PC-9 (cell line): Measurements from ENCODE around the gene CTDSP1. TPM values are rescaled to one million over a fixed set of nuclear protein-coding genes. Genes with fewer than 3 reads are reported as not detected.

ENCODE experiments used
- BruUV-seq: library from RNA; stranded (reverse); fragments of 400-500 nt; replicated peaks from 2 replicates; lab custom pipeline; 2021; lab: Mats Ljungman, UMichigan
- CTCF ChIA-PET: fragments of 300-600 bp; sonication (Branson Sonifier 250); formaldehyde crosslinking; loops from one replicate; lab custom pipeline; 2022; ENCODE audit warnings: antibody characterized with exemption; lab: Charles Lee
- POLR2A ChIA-PET: fragments of 300-600 bp; sonication (Branson Sonifier 250); formaldehyde crosslinking; loops from one replicate; lab custom pipeline; 2022; ENCODE audit warnings: antibody characterized with exemption; ENCODE audit not compliant: unreplicated experiment; lab: Charles Lee
- DNase-seq, 2 experiments: peaks; one replicate each; pipeline versions ENCODE4 v3.0.0 to v3.0.0-alpha.2; 2015 to 2022; ENCODE audit warnings: mixed read lengths in 1 of 2
- H2AFZ ChIP-seq: fragments of 200-600 bp; sonication (generic); 2 replicates; pipeline ENCODE4 v1.8.1; 2017; ENCODE audit warnings: antibody characterized with exemption
- H3F3A ChIP-seq: fragments of 200-600 bp; sonication (generic); 2 replicates; pipeline ENCODE4 v1.8.1; 2017; ENCODE audit warnings: antibody characterized with exemption, mild to moderate bottlenecking, low read depth; ENCODE audit not compliant: insufficient read depth
- H3K27ac ChIP-seq: fragments of 200-600 bp; sonication (generic); 2 replicates; pipeline ENCODE4 v1.6.1; 2016; ENCODE audit warnings: mixed run types
- H3K27me3 ChIP-seq: fragments of 200-600 bp; sonication (generic); 2 replicates; pipeline ENCODE4 v1.6.1; 2016; ENCODE audit warnings: low read depth, mixed run types; ENCODE audit not compliant: insufficient read depth
- H3K36me3 ChIP-seq: fragments of 200-600 bp; sonication (generic); 2 replicates; pipeline ENCODE4 v1.6.1; 2016; ENCODE audit warnings: low read depth, mixed run types
- H3K4me1 ChIP-seq: fragments of 200-600 bp; sonication (generic); replicated peaks from 2 replicates; pipeline ENCODE4 v1.6.1; 2016; ENCODE audit warnings: mixed run types; ENCODE audit not compliant: insufficient read depth
- H3K4me2 ChIP-seq: fragments of 200-600 bp; sonication (generic); 2 replicates; pipeline ENCODE4 v1.6.1; 2017; ENCODE audit warnings: mixed run types
- H3K4me3 ChIP-seq: fragments of 200-600 bp; sonication (generic); 2 replicates; pipeline ENCODE4 v1.6.1; 2016; ENCODE audit warnings: mixed run types
- H3K79me2 ChIP-seq: fragments of 200-600 bp; sonication (generic); 2 replicates; pipeline ENCODE4 v1.6.1; 2017; ENCODE audit warnings: low read depth, mixed run types
- H3K9me2 ChIP-seq: fragments of 200-600 bp; sonication (generic); 2 replicates; pipeline ENCODE4 v1.8.1; 2017; ENCODE audit warnings: mild to moderate bottlenecking; ENCODE audit not compliant: insufficient read depth
- H3K9me3 ChIP-seq: fragments of 200-600 bp; sonication (generic); 2 replicates; pipeline ENCODE4 v1.8.1; 2016; ENCODE audit warnings: low read depth; ENCODE audit not compliant: insufficient read depth
- H4K20me1 ChIP-seq: fragments of 200-600 bp; sonication (generic); 2 replicates; pipeline ENCODE4 v1.8.1; 2017; ENCODE audit not compliant: insufficient read depth
- CTCF ChIP-seq: fragments of 200-600 bp; sonication (generic); conservative IDR thresholded peaks from 2 replicates; pipeline ENCODE4 v1.6.1; 2017; ENCODE audit warnings: mixed run types, antibody characterized with exemption, mild to moderate bottlenecking, moderate library complexity
- EZH2 ChIP-seq: fragments of 200-600 bp; sonication (generic); IDR thresholded peaks from 2 replicates; pipeline ENCODE4 v1.8.0; 2017; ENCODE audit warnings: antibody characterized with exemption, low read depth
- intact Hi-C: fragments of 100-400 bp; cut with micrococcal nuclease; formaldehyde crosslinking; loops from one replicate; pipeline ENCODE4 v1.10.0; 2022; ENCODE audit not compliant: unreplicated experiment
- total RNA-seq: library from RNA; stranded (reverse); gene quantifications from 2 replicates; pipeline ENCODE4 v1.2.3, GENCODE V29; 2021

The CTDSP1 gene
- total RNA-seq, 1 experiment from 2014 or later = 61.8 TPM

- Histone ChIP-seq H3K79me2 (peaks cover 40% of the 10 kb centered on the region), H3K9me2 (no peaks in the 10 kb centered on the region), H3K4me2 (peak overlapping the region; percentile 94), H4K20me1 (peaks cover 6% of the 10 kb centered on the region; the same call in 1 of the 2 replicates), H3K9me3 (no peaks in the 10 kb centered on the region), H2AFZ (peak overlapping the region; percentile 77), H3K4me1 (peaks cover 22% of the 10 kb centered on the region), H3K27me3 (no peaks in the 10 kb centered on the region), H3K4me3 (peak overlapping the region; percentile 89), H3K27ac (peak overlapping the region; percentile 79), H3F3A (peaks cover 19% of the 10 kb centered on the region; the same call in 1 of the 2 replicates), H3K36me3 (no peaks in the 10 kb centered on the region)
- no peak for TF ChIP-seq EZH2
- TF ChIP-seq CTCF = no peak
- CTCF ChIA-PET = no interaction called here
- BruUV-seq = TSS peak; percentile 72
- intact Hi-C loops = loop anchor here (5.0 kb wide), 4 partner anchors 41 to 611 kb away; partner anchors contain the start of genes CATIP and CXCR1
- POLR2A ChIA-PET = no interaction called here
- peak; percentile 48 to 63 for DNase-seq
Observed at GRCh38 chr2:218398437-218399390, 954 bp upstream of the CTDSP1 start.

- H3K4me2 ChIP-seq = peak overlapping the region; percentile 82
- peaks cover 40% of the 10 kb centered on the region for H3K79me2 ChIP-seq
- no TSS peak for BruUV-seq
- POLR2A ChIA-PET = interaction anchor here (0.5 to 1.2 kb wide), 5 partner anchors 66 to 509 kb away, joined by 3 to 9 read pairs (median 5); no protein-coding TSS in a partner anchor
- intact Hi-C loops = no loop called here
- H2AFZ ChIP-seq = peak overlapping the region; percentile 75; the same call in 1 of the 2 replicates
- TF ChIP-seq EZH2 = no peak
- H3K9me2 ChIP-seq = no peaks in the 10 kb centered on the region
- H3K9me3 ChIP-seq = no peaks in the 10 kb centered on the region
- peak overlapping the region; percentile 67 for H3K27ac ChIP-seq
- CTCF ChIA-PET = interaction anchor here (0.7 to 1.1 kb wide), 2 partner anchors 44 to 128 kb away, joined by 3 to 7 read pairs; partner anchors contain the start of gene CATIP
- H3K4me1 ChIP-seq = peaks cover 20% of the 10 kb centered on the region
- peak in 1 of 2 experiments; percentile 39 for DNase-seq
- peaks cover 23% of the 10 kb centered on the region; the same call in 1 of the 2 replicates for H3F3A ChIP-seq
- no peaks in the 10 kb centered on the region for H3K36me3 ChIP-seq
- H3K27me3 ChIP-seq = no peaks in the 10 kb centered on the region
- peaks cover 6% of the 10 kb centered on the region; the same call in 1 of the 2 replicates for H4K20me1 ChIP-seq
- H3K4me3 ChIP-seq = peak overlapping the region; percentile 88
Observed at GRCh38 chr2:218400167-218400929, 680 bp downstream of the CTDSP1 start.

- POLR2A ChIA-PET = interaction anchor here (0.6 to 1.2 kb wide), 3 partner anchors 63 to 114 kb away, joined by 3 to 9 read pairs (median 5); no protein-coding TSS in a partner anchor
- intact Hi-C loops = no loop called here
- DNase-seq = peak in 1 of 2 experiments; percentile 30
Observed at GRCh38 chr2:218400930-218401881, 1.5 kb downstream of the CTDSP1 start.

More at GRCh38 chr2:218400930-218401881, 1.5 kb downstream of the CTDSP1 start:
- Histone ChIP-seq H3K36me3 (no peaks in the 10 kb centered on the region), H3K4me3 (peak overlapping the region; percentile 88; the same call in 1 of the 2 replicates), H3K9me2 (no peaks in the 10 kb centered on the region), H2AFZ (no peak overlapping the region), H3K79me2 (peaks cover 40% of the 10 kb centered on the region), H3F3A (peaks cover 30% of the 10 kb centered on the region; the same call in 1 of the 2 replicates), H3K4me1 (peaks cover 22% of the 10 kb centered on the region), H3K27ac (no peak overlapping the region), H3K27me3 (no peaks in the 10 kb centered on the region), H3K4me2 (peak overlapping the region; percentile 82), H3K9me3 (no peaks in the 10 kb centered on the region), H4K20me1 (peaks cover 6% of the 10 kb centered on the region; the same call in 1 of the 2 replicates)
- CTCF ChIA-PET = no interaction called here
- no TSS peak for BruUV-seq
- TF ChIP-seq EZH2 = no peak
- no peak for TF ChIP-seq CTCF
